NK-92 (cell line): Measurements from ENCODE around the gene SUFU.

Experiments
- DNase-seq: peaks from one replicate; lab custom pipeline; 2025; ENCODE audit not compliant: unreplicated experiment; lab: John Stamatoyannopoulos, UW

Gene SUFU

DNA sequence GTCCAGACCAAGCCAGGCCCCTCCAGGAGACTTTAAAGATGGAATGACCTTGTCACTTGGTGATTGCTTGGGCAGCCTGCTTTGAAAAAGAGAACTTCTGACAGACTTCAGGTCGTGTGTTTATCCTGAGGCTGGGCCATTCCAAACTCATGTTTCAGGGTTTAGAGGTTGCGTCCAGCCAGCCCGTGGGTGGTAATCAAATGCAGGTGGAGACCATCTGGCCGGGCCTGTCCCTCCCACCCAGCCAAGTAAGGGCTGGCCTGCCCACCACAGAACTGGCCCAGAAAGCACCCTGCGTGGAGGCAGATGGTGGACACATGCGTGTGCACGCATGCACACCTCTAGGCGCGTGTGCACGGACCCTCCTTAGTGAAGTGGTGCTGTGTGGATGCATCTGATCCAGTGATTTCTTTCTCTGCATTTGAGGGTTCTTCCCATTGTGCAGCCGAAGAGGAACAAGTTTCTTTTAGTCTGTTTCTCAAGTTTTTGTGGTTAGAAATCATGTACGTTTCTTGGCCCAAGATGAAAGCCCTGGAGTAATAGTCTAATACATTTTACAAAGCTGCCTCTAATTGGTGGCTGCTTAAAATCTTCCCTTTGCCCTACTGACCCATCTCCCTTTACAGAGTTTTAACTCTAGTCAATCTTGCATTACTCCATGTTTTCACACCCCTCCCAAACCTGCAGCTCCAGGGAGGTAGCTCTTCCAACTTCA is 43.0 kb downstream of the SUFU start:
- DNase-seq = no peak

DNA sequence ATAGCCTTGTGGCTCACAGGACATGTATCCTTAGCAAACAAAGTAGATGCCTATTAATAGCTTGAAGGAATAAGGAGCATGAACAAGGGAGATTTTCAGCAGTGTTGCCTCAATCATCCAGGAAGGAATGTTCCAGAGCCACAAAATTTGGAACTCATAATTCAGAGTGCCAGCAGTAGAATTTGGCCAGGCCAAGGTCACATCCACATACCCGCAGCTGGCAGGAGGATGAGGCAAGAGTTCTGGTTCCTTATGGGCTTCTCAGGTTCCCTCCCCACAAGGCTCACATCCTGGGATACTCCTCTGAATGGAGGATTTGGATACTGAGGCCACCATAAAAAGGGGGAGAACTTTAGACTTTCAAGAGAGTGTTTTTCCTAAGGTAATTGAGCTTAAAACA is 45.8 kb downstream of the SUFU start:
- no peak for DNase-seq

DNA sequence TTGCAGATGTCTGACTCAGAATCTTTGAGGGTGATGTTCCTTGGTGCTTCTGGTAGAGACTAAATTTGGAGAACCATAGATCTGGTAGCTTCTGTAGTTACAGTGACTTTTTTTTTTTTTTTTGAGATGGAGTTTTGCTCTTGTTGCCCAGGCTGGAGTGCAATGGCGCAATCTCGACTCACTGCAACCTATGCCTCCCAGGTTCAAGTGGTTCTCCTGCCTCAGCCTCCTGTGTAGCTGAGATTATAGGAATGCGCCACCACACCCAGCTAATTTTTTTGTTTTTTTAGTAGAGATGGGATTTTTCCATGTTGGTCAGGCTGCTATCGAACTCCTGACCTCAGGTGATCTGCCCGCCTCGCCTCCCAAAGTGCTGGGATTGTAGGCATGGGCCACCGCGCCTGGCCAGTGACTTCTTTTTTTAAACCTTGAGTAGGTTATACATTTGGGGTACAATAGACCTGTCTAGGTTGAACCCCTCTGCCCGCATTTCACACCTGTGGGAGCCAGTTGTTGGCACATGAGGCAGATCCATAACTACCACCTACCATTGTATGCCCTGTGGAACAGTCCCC is 47.0 kb downstream of the SUFU start:
- DNase-seq = no peak

DNA sequence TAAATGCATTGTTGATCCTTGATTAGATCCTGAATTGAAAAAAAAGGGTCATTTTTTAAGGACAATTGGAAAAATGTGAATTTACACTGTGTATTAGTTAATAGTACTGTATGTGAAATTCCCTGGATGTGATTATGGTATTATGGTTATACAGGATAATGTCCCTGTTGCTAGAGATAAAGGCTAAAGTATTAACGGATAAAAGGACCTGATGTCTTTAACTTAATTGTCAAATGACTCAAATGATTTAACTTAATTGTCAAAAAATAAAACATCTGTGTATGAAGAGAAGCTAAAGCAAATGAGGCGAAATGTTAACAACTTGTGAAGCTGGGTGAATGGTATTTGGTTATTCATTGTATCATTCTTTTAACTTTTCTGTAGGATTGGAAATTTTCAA is 48.8 kb downstream of the SUFU start:
- no peak for DNase-seq

DNA sequence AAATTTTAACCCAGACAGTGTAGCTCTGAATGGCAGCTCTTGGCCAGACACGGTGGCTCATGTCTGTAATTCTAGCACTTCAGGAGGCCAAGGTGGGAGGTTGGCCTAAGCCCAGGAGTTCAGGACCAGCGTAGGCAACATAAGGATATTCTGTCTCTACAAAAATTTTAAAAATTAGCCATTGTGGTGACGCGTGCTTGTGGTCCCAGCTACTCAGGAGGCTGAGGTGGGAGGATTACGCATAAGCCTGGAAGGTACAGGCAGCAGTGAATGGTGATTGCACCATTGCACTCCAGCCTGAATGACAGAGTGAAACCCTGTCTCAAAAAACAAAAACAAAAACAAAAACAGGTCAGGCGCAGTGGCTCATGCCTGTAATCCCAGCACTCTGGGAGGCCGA is 50.0 kb downstream of the SUFU start:
- DNase-seq = no peak

DNA sequence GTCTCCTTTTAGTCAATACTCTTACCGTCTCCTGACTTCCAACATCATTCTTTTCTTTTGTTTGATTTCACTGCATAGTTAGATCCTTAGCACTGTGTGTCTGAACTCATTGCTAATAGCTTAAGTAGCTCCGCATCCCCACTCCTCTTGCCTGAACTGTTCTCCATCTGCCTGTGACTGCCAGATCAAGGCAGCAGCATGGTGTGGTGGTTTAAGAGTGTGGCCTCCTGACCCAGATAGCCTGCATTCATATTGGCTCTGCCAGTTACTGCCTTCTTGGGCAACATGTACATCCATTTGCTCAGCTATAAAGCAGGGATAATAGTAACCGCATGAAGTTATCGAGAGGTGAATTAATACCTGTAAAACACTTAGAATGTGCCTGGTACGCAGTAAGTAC is 50.8 kb downstream of the SUFU start:
- DNase-seq = no peak

DNA sequence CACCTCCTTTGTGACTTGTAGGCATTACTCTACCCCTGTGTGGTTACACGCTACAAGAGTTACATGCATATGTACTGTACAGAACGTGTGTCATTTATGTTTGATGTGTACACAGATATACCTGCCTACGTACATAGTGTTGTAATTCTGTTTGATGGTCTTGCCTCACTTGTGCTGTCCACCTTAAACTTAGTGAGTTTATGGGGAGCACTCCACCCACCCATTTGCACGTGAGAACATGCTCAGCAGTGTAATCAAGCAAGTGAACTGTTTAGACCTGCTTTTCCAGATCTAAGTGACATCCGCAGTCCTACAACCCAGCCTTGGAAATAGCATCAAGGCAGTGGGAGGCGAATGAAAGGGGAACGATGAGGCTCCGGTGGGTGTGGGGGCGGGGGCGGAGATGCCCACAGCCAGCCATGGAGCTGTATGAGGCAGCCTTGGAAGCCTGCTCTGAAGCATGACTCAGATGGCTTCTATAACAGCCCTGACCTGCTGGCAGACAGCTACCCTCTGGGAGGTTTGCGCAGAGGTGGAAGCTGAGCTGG is 52.1 kb downstream of the SUFU start:
- DNase-seq = no peak

DNA sequence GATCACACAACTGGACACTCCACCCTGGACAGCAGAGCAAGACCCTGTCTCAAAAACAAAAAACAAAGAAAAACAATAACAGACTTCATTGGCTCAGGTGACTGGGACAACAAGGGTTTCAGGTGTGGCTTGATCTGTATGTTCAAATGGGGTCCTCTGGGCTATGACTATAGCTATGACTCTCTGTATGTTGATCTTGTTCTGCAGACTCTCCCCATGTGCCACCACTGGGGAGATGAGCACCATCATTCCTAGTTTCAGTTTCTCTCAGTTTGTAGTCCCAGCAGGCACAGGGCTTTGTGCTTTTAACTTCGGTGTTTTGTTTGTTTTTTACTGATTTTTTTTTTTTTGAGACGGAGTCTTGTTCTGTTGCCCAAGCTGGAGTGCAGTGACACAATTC is 53.8 kb downstream of the SUFU start:
- no peak for DNase-seq

DNA sequence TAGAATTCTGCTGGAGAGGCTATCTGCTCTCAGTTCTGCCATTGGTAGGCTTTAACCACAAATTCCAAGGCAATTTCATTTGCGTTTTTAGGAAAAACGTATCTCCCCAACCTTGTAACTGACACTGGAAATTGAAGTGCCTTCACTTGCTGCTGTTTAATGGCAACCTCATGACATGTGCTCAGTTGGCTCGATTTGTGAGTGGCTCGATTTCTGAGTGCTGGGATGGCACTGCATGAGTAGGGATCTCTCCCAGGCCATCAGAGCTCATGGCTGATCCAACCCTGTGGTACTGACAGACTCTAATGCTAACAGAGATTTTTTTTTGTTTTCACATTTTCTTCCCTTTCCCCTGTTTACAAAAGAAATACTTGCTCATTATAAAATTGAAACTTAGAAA is 56.0 kb downstream of the SUFU start:
- DNase-seq = no peak

DNA sequence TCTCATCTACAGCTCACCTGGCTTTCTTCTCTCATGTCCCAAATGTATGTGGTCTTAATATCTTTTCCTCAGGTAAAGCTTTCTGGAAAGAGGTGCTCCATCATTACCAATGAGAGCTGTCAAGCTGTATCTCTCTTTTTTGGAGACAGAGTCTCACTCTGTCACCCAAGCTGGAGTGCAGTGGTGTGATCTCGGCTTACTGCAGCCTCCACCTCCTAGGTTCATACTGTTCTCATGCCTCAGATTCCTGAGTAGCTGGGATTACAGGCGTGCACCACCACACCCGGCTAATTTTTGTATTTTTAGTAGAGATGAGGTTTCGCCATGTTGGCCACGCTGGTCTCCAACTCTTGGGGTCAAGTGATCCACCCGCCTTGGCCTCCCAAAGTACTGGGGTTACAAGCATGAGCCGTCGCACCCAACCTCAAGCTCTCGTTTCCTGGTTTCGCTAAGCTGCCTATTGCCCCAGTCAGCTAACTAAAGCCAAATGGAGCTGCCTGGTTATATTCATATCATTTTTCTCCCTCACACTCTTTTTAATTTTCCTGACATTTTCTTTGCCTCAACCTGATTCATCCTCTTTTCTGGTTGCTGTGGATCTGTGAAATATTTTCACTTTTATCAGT is 60.5 kb downstream of the SUFU start:
- no peak for DNase-seq

DNA sequence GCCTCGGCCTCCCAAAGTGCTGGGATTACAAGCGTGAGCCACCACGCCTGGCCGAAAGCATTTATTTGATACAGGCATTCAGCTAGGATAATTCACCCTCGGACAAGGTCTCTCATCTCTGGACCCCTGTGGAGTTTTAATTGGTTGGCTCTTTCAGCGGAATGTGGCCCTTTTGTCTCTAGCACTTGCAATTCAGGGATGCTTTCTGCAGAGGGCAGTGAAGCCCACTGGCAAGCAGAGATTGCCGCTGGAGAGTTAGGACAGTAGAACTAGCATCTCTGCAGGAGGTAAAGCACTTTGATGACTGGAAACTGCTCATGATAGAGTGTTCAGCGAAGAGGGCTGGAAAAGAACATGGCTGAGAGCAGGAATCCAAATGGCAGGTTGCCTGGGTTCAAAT is 62.0 kb downstream of the SUFU start:
- DNase-seq = no peak

DNA sequence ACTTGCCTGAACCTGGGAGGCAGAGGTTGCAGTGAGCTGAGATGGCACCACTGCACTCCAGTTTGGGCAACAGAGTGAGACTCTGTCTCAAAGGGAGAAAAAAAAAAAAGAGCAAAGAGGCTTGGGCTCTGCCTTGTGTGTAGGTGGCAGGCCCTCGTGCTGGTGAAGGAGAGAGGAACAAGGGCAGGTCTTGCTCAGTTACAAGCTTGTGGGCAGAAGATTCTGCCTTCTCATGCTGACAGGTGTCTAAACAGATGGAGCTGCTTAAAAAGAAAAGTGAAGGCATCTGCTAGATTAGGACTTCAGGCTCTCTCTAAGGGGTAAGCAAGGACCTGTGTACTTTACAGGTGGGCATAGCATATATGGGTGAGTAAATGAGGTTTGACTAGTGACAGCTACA is 75.0 kb downstream of the SUFU start:
- DNase-seq = no peak

DNA sequence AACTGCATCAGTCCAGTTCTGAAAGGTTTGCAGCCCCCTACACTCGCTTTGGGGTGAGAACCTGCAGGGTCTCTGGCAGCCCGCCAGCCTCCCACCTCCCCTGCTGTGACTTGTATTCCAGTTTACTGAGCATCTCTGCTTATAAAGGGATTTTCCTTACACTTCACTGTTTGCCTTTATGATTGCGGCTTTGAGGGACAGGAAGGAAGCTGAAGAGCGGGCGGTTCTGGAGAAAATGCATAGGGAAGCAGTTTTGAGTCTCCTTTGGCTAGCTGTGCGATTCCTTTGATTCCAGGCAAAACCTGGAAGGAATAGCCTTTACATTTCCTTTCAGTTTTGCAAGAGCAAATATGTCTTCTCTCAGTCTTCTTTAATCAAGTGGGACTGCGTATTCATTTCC is 75.6 kb downstream of the SUFU start:
- DNase-seq = no peak

DNA sequence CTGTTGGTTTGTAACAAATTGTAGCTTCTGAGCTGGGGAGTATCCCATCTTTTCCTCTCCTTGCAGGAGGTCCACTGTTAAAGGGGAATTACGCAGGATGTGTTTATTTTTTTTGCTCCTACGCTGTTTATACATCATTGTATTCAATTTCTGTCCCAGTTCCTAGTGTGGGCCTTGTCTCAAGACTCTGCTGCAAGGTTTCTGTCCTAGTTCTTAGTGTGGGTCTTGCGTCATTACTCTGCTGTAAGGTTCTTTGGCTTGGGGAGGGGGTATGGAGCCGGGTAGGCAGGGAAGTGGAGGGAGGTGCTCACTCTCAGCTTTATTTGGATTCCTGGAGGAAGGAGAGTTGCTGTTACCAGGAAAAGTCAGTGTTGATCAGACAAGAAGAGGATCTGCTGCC is 76.5 kb downstream of the SUFU start:
- DNase-seq = no peak

DNA sequence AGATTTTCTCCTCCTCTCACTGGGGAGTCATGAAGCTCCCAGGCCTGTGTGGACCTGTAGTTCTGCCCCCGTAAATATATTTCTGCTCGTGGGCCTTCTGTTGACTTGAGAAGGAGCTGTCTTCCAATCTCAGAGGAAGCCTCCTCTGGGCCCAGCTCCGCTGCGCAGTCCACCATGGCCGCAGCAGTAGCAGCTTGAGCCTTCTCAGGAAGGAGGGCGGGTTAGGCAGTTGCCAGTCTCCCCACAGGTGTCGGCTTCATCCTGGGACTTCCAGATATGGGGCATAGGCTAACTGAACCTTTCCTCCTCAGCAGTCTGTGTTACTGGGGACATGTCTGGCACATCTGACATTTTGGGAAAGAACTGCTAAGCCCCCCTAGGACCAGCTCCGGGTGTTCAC is 77.6 kb downstream of the SUFU start:
- DNase-seq = no peak

DNA sequence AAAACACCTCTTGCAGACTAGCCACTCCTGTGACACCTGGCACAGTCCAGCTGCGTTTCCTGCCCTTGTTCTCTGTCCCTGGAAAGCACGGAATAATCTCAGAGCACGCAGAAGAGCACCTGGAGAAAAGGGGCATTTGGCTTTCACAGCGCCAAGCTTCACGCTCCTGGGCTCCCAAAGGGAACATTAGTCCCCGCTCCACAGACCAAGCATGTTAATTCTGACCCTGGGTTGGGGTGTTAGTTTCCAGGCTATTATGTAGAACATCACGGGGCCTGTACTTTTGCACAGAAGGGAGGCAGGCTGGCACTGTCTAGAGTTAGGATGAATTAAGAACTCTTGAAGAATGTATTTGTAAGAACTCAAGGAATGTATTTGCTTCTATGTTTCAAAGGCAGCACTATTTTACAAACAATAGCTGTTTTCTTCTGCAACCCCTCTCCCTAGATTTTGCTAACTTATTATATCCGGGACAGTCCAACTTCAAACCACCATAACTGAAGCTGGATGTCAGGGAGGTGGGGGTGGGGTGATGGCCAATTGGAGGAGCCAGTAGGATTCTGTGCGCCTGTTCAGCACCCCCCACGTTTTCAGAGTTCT is 78.3 kb downstream of the SUFU start:
- no peak for DNase-seq

DNA sequence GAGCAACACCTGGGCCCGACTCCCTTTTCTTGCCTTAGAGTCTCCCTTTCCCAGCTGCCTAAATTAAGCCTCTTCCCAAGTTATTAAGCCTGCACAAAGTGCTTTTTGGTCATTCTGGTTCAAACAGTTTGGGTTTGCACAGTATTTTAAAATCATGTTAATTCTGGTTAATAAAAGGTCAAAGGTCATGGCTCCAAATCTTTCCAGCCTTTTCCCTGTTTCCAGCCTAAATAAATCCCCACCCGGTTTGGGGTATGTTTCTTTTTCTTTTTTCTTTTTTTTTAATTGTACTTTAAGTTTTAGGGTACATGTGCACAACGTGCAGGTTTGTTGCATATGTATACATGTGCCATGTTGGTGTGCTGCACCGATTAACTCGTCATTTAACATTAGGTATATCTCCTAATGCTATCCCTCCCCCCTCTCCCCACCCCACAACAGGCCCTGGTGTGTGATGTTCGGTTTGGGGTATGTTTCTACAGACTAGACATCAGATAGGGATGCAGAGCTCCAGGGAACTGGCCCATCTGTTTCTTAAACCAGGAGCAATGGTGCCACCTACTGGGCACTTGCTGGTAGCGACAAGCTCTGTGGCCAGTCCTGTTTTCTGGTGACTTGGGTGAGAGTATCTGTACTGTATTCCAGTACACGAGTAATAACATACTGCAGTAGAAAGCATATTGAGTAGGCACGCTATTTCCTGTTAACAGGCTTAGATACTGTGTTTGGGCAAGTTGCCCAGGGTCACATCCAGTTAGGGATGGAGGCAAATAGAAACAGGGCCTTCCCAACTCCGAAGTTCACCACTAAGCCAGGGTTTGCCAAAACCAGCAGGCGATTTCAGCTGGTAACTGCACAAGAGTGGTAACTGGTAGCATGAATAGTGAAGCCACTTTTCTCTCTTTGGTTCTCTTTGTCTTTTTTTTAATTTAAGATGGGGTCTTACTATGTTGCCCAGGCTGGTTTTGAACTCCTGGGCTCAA is 80.0 kb downstream of the SUFU start:
- no peak for DNase-seq

DNA sequence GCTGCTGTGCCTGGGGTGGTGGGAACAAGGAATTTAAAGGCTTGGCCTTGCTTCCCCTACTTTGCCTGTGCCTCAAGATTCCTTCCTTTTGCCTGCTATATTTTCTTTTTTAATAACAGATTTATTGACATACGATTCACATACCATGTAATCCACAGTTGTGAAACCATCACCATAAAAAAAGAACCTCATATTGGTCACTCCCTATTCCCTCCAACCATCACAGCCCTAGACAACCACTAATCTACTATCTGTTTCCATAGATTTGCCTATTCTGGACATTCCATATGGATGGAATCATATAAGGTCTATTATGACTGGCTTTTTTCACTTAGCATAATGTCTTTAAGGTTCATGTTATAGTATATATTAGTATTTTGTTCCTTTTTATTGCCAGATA is 81.3 kb downstream of the SUFU start:
- no peak for DNase-seq

DNA sequence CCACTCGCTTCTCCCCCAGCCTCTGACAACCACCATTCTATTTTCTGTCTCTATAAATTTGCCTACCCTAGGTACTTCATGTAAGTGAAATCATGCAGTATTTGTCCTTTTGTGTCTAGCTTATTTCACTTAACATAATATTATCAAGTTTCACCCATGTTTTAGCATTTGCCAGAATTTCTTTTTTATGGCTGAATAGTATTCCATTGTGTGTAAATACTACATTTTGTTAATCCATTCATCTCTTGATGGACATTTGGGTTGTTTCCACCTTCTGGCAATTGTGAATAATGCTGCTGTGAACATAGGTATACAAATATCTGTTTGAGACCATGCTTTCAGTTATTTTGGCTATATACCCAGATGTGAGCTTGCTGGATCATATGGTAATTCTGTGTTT is 83.1 kb downstream of the SUFU start:
- no peak for DNase-seq

DNA sequence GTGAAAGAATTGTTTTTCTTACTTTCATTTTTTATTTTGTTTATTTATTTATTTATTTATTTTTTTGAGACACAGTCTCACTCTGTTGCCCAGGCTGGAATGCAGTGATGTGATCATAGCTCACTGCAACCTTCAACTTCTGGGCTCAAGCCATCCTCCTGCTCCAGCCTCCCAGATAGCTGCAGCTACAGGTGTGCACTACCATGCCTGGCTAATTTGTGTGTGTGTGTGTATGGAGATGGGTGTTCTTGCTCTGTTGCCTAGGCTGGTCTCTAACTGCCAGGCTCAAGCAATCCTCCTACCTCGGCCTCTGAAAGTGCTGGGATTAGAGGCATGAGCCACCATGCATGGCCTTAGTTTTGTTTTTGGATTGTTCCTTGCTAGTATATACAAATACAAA is 85.1 kb downstream of the SUFU start:
- DNase-seq = no peak
